8988T (cell line): Measurements from ENCODE around the gene RNF180.
"Not testable (repeated sequence)": the region's sequence is repeated elsewhere in the genome, so short reads cannot be mapped to it uniquely, and the experiment has no call there.

ENCODE experiments used
- DNase-seq: peaks from one replicate; pipeline ENCODE4 v3.0.0; 2011

The RNF180 gene

DNA sequence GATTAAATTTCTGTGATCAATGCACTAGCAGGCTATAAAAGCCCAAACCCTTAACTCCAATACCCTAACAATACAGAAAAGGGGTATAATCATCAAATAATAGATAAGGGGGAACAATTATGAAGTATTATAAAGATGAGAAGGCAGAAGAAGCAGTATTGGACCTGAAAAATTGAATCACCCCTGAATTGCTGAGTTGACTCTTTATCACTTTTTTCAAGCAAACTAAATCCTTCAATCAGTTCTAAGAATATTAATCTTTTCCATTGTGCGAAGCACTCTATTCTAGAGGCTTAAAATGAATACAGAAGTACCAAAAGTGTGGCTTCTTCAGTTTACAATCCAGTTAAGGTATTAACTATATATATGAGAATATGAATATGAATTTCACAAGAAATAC lies 120.7 kb downstream of the RNF180 start:
- DNase-seq = no peak

DNA sequence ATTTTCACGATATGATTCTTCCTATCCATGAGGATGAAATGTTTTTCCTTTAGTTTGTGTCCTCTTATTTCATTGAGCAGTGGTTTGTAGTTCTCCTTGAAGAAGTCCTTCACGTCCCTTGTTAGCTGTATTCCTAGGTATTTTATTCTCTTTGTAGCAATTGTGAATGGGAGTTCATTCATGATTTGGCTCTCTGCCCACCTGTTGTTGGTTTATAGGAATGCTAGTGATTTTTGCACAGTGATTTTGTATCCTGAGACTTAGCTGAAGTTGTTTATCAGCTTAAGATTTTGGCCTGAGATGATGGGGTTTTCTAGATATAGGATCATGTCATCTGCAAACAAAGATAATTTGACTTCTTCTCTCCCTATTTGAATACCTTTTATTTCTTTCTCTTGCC lies 122.9 kb downstream of the RNF180 start:
- DNase-seq = not testable (repeated sequence)

DNA sequence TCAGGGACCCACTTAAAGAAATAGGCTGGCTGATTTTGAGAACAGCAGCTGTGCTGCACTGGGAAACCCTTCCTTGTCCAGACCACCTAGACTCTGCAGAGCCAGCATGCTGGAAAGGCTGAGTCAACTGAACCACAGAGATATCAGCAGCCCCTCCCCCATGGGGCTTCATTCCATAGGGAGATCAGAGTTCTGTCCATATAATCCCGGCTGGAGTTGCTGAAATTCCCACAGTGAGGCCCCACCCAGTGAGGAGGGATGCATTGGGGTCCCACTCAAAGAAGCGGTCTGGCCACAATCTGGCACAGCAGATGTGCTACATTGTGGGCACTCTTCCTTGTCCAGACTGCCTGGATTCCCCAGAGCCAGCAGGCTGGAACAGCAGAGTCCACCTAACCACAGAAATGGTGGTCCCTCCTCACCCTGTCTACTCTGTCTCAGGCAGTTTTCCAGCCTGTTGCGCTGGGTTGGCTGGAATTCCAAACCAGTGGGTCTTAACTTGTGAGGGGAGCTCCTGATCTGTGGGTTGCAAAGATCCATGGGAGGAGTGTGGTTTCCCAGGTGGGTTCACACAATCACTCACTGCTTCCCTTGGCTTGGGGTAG lies 127.1 kb downstream of the RNF180 start:
- DNase-seq = no peak

DNA sequence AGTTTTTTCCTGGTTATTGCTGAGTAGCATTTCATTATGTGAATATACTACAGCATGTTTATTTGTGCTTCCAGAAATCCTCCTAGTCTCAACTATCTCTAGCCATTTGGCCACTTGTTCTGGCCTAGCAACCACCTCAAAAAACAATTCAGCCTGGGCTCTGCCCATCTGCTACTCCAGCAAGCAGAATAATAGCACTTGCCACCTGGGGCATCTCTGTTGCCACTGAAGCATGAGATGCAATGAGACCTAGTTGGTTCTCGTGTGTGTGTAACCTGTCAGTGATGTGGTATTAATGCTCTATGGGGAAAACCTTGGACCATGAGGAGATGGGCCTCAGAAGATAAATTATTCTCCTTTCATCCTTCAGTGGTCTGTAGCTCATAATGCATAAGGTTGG lies 129.5 kb downstream of the RNF180 start:
- DNase-seq = no peak

DNA sequence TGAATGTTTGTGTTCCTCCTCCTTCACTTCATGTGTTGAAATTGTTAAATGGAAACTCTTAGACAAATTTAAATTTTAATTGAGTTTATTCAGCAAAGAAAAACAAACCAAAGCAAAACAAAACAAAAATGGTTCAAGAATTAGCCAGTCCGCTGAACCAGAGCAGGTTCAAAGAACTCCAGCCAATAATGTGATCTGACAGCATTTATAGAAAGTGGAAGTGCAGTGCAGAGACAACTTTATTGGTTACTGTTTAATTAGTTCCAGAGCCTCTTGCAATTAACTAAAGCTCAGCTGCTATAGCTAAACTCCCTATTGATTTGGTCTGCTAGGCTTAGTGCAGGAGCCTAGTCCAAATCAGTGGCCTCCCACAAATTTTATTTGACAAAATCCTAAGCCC lies 132.9 kb downstream of the RNF180 start:
- DNase-seq = no peak

DNA sequence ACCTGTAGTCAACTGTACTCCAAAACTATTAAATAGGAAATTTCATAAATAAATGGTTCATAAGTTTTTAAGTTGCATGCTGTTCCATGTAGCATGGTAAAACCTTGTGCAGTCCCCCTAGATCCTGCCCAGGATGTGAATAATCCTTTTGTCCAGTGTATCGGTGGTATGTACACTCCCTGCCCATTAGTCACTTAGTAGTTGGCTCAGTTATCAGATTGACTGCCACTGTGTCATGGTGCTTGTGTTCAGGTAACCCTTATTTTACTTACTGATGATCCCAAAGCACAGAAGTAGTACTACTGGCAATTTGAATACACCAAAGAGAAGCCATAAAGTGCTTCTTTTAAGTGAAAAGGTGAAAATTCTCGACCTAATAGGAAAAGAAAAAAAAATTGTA lies 134.2 kb downstream of the RNF180 start:
- DNase-seq = peak; percentile 8

DNA sequence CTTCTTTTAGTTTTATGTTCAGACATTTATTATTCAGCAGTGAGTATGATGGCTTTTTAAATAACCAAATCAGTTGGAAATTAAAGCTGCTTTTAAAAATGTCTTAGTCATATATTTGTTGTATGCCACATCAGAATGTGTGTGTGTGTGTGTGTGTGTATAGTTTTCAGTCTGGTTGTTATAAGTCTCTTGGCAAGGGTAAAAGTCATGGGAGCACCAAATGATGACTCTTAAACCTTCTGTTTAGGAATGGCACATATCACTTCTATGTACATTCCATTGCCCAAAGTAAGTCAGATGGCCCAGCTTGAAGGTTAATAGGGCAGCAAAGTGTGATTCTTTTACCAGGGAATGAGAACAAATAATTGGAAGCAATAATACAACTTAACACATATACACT lies 135.9 kb downstream of the RNF180 start:
- no peak for DNase-seq

DNA sequence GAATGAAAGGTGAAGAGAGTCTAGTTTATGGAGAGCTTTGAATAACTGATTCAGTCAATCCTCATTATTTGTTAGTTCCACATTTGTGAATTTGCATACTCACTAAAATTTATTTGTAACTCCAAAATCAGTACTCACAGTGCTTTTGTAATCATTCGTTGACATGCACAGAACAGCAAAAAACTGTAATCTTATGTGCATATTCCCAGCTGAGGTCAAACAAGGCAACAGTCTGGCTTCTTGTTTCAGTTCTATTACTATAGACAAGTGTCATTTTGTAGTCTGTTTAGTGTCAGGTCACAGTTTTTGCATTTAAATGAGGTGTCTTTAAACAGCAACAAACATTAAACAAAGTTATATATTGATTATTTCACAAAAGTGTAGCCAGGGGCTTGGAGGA lies 142.5 kb downstream of the RNF180 start:
- no peak for DNase-seq

DNA sequence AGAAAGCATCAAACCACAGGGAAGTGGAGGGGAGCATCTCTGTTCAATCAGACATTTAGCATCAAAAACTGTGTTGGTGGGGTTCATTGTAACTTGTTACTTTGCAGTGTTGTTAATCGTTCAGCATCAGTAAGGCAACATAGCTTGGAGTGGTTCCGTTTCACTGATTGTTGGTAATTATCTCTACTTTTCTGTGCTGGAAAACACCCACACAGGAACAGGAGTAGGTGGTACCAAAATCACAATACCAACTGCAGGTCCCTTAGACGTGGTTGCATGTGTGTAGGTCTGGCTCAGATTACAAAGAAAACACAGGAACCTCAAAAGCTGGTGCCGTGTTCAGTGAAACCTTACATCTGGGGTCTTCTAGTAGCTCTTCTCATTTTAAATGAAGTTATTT lies 146.8 kb downstream of the RNF180 start:
- DNase-seq = no peak

DNA sequence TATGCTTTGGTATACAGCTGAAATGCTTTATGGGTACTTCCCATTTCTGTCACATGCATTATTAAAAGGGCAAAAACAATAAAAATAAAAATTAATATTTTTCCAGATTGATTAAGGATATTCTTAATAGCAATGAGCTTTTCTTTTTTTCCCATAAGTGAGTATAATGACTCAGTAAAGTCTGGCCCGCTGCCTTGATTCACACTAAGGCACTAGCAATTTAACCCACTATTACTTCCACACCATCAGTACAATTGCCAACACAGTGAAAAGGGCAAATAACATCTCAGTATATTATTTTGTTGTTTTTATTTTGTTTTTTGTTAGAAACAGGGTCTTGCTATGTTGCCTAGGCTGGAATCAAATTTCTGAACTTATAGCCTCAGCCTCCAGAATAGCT lies 150.1 kb downstream of the RNF180 start:
- DNase-seq = no peak

DNA sequence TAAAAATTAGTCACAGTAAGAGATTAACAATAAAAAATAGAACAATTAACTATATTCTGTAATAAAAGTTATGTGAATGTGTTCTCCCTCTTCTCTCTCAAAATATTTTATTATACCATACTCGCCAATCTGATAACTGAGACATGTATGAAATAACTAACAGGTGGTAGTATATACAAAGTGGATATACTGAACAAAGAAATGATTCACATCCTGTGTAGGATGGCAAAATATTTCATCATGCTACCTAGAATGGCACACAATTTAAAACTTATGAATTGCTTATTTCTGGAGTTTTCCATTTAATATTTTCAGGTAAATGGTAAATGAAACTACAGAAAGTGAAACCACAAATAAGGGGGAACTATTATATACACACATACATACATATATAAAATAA lies 152.5 kb downstream of the RNF180 start:
- no peak for DNase-seq

DNA sequence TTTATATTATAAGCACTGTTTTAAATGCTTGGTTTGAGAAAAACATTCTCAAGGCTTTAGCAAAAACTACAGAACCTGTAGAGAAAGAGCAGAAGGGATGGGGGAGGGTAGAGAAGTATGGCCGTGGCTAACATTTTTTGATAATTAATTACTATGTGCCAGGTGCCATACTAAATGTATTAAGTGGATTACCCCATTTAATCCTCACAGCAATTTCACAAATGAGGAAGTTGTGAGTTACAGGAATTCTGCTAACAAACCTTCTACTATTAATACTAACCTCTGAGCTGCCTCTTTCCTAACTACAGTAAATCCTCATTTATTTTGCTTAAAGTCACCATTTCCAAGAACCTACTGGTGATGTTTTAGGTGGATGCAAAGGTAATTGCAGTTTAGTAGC lies 157.9 kb downstream of the RNF180 start:
- DNase-seq = no peak

DNA sequence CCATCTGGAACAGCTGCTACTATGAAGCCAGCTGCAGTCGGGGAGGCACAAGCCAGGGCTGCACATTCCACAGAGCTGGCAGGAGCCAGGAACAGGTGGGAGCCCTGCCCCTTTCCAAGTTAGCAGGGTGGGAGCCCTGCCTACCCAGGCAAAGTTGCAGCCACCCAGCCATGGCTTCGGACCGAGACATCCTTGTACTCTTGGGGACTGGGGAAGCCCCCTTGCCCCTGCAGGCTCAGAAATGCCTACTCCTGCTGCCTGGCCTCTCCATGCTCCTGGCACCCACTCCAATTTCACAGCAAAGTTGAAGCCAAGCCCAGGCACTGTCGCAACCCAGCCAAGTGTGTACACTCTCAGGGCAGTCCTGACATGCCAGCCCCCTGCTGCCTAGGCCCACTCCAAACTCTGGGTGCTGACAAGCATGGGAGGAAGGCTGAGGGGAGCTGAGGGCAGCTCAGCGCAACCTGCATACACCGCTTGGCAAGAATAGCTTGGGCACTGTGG lies 165.1 kb downstream of the RNF180 start:
- no peak for DNase-seq

DNA sequence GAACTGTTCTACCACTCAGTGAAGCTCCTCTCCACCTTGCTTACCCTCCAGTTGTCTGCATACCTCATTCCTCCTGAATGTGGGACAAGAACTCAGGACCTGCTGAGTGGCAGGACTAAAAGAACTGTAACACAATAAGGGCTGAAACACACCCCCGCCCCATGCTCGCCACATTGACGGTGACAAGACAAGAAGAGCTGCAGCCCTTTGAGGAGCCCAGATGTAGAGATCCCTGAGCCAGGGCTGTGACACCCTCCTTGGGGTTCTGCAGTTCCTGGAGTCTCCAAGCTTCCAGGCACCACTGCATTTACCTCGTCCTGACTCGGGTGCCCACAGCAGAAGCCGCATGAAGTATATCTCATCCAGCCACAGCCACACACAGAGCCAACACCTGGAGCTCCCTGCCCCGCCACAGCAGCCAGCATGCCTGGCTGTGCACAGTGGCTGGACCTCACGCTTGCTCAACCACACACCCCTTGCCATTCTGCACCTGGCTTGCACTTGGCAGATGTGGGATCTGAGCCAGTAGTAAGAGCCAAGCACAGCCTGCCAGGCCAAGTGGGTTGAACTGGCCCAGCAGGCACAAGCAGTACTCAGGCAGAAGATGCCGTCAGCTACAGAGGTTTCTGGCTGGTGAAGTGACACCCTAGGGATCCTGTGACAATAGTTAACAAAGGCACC lies 166.1 kb downstream of the RNF180 start:
- no peak for DNase-seq

DNA sequence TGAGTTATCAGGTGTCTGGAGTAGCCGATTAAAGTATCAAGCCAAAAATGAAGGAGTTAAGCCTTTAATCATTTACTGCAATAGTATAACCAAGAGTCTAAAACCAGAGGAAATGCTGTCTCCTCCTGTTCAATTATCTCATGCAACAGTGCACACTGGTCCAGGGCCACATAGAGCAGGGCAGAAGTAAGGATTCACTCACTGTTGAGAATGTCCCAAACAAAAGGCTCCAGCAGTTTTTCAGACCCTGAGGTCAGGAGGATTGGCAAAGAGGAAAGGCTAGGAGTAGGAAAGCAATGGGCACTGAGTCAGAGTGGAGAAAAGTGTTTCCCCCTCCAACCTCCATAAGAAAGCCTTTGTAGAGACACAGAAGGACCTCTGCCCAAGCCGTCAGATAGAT lies 168.2 kb downstream of the RNF180 start:
- DNase-seq = no peak

DNA sequence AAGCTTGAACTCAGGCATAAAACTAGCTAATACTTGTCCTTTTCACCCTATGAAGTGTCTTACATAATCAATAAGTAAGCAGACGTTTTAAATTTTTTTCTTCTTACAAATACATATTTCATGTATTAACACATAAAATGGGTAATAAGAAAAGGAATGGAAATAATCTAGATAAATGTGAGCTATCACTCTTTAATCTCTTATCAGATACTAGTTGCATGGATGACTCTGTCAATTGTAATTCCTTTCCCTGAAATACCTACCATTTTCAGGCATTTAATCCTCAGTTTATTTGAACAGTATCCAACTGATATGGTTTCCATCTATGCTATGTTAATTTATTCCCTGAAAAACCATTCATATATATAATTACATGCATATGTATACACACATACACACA lies 174.1 kb downstream of the RNF180 start:
- DNase-seq = no peak

DNA sequence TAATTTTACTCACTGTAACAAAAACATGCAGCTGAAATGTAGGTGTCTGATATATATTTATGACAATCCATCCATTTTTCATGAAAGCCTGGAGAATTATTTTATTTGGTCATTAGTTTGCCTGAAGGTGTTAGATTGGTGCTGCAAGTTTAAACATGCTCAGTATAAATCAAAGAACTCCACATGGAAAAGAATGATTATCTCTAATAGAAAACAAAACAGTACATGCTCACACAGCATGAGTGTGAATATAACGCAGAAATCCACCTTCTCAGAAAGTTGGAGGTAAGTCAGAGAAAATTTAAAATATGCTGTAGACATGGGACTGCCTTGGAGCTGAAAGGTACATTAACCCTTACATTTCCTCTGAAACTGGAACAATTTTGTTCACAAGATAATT lies 174.7 kb downstream of the RNF180 start:
- DNase-seq = no peak

DNA sequence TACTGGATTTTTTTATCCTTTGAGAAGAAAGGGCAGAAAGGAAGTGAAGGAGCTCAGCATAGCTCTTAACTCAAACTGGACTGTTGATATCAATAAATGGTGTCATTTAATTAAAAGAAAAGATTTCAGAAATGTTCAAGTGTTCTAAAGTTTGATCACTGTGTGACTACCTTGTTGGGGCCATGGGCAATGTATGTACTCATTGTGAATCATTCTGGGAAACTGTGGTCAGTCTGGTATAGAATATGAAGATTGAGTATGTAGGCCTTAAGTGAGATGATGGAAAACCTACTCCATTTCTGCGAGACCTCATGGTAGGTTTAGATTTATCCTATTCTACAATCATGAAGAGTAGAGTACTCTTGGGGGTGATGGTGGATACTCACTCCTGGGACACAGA lies 175.7 kb downstream of the RNF180 start:
- no peak for DNase-seq

DNA sequence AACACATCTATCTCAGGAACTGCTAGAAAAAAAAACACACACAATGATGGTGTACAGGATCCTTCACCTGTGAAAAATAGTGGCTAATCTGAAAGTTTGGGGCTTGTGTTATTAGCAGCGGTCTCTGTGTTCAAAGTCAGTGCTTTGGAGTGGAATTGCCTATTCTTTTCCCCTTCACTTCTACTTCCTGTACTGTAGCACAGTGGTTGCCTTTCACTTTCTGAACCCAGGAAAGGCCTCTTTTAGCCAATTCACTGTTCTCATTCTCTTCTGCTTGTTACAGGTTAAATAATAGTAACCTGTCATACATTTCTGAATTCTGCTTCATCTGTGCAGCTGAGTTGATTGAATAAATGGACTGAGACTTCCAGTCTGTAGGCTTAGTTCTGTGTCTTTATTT lies 178.9 kb downstream of the RNF180 start:
- DNase-seq = no peak

DNA sequence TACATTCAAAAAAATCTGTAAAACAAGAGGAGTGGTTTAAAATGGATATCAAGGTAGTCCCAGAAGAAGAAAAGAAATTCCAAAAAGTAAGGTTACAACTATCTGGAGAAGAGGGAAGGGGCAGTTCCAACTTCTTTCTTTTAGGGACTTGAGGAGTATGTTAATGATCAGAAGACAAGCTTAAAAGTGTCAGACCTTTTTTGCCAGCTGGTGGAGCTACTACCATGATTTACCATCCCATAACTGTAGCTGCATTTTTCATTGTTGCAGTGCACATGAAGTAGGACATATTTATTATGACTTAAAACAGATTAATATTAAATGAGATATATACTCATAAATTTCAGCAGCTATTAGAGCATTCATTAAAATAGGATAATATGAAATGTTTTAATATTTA lies 181.7 kb downstream of the RNF180 start:
- DNase-seq = no peak

DNA sequence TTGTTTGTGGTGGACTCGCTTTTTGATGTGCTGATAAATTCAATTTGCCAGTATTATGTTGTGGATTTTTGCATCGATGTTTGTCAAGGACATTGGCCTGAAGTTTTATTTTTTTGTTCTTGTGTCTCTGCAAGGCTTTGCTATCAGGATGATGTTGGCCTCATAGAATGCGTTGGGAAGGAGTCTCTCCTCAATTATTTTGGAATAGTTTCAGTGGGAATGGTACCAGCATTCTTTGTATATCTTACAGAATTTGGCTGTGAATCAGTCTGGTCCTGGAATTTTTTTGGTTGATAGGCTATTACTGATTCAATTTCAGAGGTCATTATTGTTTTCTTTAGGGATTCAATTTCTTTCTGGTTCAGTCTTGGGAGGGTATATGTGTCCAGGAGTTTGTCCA lies 198.8 kb downstream of the RNF180 start:
- DNase-seq = no peak

DNA sequence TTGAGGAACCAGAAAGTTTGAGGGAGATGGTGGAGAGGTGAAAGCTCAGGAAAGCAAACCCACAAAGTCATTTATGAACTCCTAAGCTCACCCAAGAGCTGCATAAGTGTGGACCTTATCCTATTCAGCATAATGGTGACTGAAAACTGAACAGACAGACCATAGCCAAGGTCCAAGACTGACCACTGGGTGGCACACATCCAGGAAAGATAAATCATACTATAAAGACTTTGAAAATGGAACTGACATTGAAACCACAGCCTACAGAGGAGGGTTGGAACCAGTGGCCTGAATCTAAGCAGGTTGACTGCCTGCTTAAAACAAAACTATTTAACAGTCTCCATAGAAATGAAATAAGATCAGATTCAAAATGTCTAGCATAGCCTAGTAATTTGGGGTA lies 219.1 kb downstream of the RNF180 start:
- DNase-seq = no peak

DNA sequence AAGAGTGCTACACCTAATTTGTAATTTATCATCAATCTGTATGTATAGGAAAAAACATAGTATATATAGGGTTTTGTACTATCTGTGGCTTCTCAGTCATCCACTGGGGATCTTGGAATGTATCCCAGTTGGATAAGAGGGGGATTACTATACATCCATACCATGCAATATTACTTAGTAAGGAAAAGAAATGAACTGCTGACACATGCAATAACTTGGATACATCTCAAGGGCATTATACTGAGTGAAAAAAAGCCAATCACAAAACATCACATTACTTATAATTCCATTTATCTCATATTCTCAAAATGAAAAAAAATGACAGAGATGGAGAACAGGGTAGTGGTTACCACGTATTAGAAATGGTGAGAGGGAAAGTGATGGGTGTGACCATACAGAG lies 231.9 kb downstream of the RNF180 start:
- DNase-seq = no peak

DNA sequence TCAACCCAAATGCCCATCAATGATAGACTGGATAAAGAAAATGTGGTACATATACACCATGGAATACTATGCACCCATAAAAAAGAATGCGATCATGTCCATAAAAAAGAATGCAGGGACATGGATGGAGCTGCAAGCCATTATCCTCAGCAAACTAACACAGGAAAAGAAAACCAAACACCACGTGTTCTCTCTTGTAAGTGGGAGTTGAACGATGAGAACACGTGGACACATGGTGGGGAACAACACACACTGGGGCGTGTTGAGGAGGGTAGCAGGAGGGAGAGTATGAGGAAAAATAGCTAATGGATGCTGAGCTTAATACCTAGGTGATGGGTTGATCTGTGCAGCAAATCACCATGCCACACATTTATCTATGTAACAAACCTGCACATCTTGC lies 233.1 kb downstream of the RNF180 start:
- not testable (repeated sequence) for DNase-seq
